T1000 (cell line): ENCODE measurements around the gene EPRS1.
"Not testable (repeated sequence)": the region's sequence is repeated elsewhere in the genome, so short reads cannot be mapped to it uniquely, and the experiment has no call there.

Experiments used
- DNase-seq: peaks from one replicate; lab custom pipeline; 2025; ENCODE audit warnings: mixed read lengths; lab: John Stamatoyannopoulos, UW

EPRS1 gene

DNA sequence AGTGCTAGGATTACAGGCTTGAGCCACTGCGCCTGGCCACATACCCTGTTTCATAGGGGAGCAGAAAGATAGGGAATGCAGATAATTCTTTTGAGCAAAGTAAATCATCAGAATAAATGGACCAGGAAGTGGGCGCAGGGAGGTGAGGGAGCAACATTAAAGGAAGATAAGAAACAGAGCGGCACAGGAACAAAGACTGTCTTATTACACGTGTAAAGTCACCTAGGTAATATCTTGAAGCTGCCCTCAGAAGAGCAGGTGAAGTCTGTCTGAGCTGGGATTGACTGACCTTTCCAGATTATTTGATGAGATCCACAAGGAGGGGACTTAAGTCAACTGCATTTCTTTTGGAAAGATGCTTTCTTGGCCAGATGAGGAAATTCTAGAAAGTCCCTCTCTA, 7.7 kb downstream of the EPRS1 start:
- no peak for DNase-seq

GRCh38 chr1:220037810-220038209, 8.5 kb downstream of the EPRS1 start:
- not testable (repeated sequence) for DNase-seq

DNA sequence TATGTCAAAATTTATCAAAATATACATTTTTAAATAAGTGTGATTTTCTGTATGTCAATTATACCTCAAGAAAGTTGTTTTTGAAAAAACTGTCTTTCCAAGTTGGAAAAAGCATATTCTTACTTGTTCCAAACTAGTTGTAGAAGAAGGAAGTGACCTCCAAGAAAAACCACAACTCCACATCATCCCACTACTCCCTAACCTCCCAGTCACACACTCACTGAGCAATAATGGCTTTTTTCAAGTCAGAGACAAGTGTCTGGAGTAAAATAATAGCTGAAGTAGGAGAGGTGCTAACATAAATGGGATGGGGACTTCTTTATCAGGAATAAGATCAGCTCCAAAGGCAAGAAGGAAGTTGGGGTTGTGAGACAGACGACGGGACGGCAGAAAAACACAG, 13.4 kb downstream of the EPRS1 start:
- no peak for DNase-seq

GRCh38 chr1:220031287-220031686, 15.0 kb downstream of the EPRS1 start:
- DNase-seq = no peak

DNA sequence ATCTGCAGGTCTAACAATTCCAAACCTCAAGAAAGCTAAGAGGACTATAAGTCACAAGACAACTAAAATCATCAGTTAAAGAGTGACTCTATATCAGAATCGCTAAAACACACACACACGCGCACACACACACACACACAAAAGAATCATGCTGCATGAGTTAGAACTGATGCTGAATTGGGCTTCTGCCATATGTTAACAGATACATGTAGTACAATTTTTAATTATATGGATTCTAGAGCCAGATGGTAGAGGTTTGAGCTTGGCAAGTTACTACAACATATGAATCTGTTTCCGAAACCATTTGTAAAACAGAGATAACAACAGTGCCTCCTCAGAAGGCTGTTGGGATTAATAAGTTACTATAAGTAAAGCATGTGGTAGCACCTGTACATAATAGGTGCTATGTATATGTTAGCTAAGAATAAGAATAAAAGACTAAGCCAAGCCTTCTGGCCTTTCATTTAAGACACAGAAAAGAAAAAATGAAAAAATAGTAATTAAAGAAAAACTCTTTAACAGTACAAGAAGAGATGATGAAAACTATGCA, 17.9 kb downstream of the EPRS1 start:
- DNase-seq = no peak

DNA sequence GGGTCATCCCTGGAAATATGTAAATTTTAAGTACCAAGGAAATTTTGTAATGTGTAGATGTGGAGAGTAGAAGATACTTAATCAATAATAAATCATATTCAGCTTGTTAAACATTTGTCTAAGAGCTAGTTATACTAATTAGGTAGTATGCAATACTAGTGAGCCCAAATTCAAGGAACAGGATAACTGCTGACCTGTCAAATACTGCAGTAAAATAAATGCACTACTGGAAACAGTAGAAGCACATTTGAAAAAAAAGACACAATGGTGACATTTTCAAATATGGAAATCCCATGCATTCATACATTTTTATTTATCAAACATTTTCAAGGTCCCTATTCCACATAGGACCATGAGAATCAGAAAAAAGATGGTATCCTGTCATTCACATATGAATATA, 27.2 kb downstream of the EPRS1 start:
- DNase-seq = no peak

DNA sequence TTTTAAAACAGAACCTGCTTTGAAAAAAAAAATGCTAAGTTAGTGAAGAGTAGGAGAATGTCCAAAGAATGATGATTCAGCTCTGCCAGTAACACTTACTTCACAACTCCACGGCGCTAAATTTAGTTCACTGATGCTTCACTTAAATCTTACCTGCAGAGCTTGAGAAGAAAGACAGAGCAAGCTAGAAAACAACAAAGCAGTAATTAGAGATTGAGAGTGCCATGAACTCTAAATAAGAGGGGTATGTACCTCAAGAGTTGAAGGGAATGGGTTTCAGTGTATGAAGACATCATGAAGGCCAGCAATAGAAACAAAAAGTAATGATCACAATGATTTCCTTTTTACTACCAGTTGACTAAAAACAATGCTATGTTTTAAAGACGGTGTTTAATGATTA, 32.8 kb downstream of the EPRS1 start:
- no peak for DNase-seq

- no peak for DNase-seq
Observed at GRCh38 chr1:220012259-220012658, 34.0 kb downstream of the EPRS1 start.

GRCh38 chr1:220011620-220012019, 34.7 kb downstream of the EPRS1 start:
- DNase-seq = no peak

DNA sequence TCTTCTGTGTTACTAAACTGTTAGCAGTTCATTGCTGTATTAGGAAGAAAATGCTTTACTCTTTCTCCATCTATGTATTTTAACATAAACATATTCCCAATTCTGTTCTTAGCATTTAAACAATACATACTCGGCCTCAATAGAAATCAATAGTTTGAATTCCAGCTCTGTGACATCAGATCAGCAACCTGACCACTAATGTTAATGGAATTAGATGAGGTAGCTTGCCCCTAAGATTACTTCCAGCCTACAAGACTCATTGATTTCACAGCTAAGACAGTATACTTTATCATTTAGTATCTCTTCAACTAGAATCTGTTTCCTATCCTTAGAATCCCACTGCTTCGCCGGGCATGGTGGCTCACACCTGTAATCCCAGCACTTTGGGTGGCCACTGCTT, 38.9 kb downstream of the EPRS1 start:
- no peak for DNase-seq

DNA sequence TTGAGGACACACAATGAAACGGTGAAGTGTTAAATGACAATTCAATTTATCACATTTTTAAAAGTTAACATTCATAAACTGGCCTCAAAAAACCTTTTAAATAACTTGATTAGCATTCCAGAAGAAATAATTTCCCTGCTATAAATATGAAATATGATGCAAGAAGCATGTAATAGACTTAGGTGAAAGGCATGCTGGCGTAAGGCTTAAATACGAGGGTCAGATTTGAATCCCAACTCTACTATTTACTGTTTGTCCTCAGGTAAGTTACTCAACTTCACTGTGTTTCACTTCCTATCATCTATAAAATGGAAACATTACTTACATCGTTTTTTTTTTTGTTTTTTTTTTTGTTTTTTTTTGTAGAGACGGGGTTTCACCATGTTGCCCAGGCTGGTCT, 40.8 kb downstream of the EPRS1 start:
- DNase-seq = no peak

DNA sequence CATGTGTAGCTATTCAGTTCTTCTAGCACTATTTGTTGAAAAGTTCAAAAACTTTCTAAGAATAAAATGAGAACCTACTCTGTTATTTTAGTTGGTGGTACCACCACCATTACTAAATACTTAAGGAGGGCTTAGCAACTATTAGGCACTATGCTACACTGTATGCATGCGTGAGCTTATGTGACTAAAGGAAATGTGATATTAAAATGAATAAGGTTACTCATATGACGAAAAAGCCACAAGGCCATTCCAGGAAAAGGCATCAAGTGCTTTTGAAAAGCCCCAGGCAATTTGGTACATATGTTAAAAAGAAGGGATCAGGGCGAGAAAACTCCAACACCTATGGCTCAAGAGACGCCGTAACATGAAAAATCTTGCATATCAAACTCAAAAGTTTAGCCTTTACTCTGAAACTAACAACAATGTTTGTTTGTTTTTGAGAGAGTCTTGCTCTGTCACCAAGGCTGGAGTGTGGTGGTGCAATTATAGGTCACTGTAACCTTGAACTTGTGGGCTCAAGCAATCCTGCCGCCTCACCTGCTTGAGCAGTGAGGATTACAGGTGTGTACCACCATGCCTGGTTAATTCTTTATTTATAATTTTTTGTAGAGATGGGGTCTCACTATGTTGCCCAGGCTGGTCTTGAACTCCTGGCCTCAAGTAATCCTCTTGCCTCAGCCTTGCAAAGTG, 42.5 kb downstream of the EPRS1 start:
- no peak for DNase-seq

- no peak for DNase-seq
Observed at GRCh38 chr1:220003015-220003414, 43.3 kb downstream of the EPRS1 start.

DNA sequence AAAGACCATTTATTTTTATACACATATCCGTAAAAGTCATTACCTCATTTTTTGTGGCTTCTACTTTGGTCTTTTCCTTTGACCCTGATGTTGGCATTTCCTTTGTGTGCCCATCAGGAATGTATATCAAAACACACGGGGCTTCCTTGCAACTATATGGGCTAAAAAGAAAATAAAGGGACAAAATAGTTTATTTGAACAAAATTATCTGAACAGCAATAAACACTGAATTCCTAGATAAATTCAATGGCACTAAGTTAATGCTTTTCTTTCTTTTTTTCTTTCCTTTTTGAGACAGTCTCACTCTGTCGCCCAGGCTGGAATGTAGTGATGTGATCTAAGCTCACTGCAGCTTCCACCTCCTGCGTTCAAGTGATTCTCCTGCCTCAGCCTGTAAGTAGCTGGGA, 45.2 kb downstream of the EPRS1 start:
- no peak for DNase-seq

GRCh38 chr1:219999821-220000220, 46.5 kb downstream of the EPRS1 start:
- DNase-seq = no peak
